Measurements from ENCODE around the gene GALNT10.
"Not testable (repeated sequence)": the region's sequence is repeated elsewhere in the genome, so short reads cannot be mapped to it uniquely, and the experiment has no call there.

Gene GALNT10

DNA sequence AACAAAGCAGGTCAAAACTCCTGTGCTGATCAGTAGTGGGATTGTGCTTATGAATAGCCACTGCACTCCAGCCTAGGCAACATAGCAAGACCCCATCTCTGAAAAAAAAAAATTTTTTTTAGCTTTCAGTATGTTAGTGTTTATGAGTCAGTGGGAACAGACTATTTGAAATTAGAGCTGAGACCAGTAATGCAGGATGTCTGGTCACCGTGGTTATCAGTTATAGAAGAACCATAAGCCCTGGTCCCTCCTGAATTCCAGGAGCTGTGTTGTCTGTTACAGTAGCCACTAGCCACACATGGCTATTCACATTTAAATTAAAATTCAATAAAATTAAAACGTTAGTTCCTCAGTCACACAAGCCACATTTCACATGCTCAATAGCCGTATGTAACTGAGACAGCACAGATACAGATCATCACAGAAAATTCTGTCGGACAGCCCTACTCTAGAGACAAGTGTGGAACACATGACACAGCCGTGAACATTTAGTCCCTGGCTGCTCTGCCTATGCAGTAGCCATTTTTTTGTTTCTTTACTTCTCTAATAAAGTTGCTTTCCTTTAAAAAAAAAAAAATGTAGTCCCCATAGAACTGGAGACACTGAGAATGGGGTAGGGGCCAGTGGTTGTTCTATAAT is 159.2 kb downstream of the GALNT10 start:
- DNase-seq = no peak

DNA sequence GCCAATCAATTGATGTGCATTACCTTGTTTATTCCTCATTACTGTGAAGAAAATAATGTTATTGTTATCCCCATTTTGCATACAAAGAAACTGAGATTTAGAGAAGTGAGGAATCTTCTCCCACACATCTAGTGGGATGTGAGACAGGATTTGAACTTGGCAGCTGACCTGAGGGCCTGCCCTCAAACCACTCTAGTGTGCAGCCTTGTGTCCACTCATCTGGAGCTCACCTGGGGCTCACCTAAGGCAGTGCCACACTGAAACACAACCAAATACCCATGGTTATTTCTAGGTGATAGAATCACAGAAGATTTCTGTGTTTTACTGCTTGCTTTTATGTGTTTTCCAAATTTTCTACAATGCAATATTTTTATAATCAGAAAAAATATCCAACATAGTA is 160.6 kb downstream of the GALNT10 start:
- no peak for DNase-seq

DNA sequence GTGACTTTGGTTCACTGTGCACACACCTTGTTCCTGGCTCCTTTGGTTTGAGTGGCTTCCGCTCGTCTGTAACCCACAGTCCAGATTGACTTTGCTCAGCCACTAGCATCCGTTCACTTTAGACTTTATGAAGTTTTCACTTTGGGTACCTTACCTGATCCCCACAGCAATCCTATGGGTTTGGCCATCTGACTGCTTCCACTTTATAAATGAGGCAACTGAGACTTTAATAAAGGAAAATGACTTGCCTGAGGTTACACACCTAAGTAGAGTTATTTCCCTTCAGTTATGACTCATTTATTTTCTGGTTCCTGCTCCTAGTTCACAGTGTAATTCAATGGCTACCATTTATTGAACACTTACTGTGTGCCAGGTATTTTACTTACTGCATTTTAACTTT is 161.0 kb downstream of the GALNT10 start:
- DNase-seq = no peak

- DNase-seq = no peak
Measured at GRCh38 chr5:154352960-154353548, 162.5 kb downstream of the GALNT10 start.

- peak in 1 of 56 donors; percentile 2 for DNase-seq
Measured at GRCh38 chr5:154355129-154355611, 164.6 kb downstream of the GALNT10 start.

DNA sequence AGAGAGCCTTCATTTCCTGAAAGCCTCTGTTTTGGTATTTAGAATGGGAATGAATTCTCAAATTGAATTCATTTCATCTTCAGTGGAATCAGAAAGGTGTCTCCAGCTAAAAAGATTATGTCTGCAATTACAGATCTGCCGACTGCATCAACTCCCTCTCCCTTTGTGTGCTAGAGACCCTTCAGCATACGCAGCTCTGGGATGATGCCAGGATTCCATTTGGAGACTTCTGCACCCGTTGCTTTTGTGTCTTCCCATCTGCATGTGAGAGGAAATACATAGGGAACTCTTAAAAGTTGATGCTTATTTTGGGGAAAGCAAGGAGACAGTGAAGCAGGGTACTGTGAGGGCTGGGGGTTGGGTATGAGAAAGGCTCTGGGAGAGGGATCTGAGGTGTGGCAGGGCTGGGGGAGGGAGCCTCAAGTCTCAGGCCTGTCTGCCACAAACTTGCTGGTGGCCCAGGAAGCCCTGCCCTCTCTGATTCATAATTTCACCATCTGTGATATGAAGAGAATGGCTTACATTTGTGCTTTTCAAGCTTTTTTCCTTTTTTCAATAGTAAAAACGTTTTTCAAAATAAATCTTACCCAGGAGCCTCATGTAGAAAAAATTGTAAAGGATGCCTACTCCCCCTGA is 165.6 kb downstream of the GALNT10 start:
- no peak for DNase-seq

- DNase-seq = no peak
Measured at GRCh38 chr5:154356958-154357357, 166.4 kb downstream of the GALNT10 start.

GRCh38 chr5:154358516-154359220 is 168.1 kb downstream of the GALNT10 start:
- no peak for DNase-seq

DNA sequence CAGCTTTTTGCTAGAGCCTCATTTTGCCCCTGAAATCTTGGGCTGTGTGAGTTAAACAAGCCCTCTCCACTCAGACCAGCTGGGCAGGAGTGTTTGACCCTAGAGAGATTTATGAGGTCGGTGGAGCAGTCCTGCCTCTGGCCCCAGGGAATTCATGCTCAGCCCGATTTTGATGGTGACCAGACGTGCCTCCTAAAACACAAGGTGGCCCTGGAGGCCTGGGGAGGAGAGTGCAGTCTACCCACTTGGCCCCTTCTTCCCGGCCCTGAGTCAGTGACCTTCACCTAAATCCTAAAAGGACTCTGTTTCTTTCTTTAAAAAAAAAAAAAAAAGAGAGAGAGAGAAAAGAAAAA is 168.7 kb downstream of the GALNT10 start:
- no peak for DNase-seq

DNA sequence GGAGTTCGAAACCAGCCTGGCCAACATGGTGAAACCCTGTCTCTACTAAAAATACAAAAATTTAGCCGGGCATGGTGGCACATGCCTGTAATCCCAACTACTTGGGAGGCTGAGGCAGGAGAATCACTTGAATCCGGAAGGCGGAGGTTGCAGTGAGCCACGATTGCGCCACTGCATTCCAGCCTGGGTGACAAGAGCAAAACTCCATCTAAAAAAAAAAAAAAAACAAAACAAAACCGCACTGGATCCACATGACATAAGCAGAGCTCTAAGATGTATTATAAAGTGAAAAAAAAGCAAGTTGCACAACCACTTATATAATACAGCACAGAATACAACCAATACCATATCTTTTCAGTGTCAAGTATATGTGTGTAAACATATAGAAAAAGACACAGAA is 169.7 kb downstream of the GALNT10 start:
- not testable (repeated sequence) for DNase-seq

- no peak for DNase-seq
Measured at GRCh38 chr5:154363411-154363810, 172.9 kb downstream of the GALNT10 start.

DNA sequence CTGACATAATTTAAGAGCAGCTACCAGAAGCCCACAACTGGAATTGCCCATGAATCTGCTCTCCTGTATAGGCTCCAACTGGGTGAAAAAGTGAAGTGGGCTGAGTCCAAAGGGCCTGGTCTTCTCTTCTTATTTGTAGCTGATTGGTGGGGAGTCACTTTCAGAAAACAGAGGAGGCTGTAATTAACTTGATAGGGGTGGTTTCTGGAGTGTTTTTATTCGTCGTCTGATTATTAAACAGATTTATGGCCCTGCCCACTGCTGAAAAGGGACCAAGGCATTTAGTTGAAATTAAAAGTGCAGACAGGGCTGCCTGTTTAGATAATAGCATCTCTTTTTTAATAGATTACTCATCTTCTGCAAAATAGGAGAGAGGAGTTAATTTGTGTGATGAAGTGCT is 174.2 kb downstream of the GALNT10 start:
- DNase-seq = no peak

DNA sequence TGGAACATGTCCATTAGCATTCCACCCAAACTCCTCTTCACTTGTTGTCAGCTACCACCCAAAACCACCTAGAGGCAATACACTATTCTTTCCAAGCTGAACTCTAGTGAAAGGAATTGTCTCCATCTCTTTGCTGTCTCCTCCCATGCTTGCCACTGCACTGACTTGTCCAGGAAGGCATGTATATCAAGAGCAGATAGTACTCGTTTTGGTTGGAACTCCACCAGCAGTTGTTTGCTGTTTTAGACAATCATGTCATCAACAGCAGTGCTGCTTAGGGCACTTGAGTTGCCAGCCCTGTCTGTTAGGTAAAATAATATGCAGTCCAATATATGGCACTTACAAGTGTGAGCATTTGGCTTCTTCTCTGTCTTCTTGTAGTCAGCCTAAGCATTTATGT is 175.3 kb downstream of the GALNT10 start:
- DNase-seq = no peak

DNA sequence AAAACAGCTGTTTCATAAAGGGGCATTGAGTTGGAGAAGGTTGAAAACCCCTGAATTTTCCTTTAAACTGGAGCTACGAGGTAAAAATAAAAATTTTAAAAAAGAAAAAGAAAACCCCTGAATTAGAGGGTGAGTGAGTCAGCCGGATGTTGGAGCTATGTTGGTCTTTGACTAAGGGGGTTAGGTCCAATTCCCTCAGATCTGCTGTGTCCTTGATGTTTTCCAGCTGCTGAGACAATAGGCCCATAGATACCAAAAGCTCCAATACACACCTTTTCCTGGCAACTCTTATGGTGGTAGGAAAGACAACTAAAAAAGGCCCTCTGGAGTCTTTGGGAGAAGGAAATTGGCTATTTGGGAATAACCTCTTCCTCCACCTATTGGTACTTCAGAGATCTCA is 175.8 kb downstream of the GALNT10 start:
- DNase-seq = no peak

GRCh38 chr5:154367101-154367500 is 176.6 kb downstream of the GALNT10 start:
- DNase-seq = no peak

DNA sequence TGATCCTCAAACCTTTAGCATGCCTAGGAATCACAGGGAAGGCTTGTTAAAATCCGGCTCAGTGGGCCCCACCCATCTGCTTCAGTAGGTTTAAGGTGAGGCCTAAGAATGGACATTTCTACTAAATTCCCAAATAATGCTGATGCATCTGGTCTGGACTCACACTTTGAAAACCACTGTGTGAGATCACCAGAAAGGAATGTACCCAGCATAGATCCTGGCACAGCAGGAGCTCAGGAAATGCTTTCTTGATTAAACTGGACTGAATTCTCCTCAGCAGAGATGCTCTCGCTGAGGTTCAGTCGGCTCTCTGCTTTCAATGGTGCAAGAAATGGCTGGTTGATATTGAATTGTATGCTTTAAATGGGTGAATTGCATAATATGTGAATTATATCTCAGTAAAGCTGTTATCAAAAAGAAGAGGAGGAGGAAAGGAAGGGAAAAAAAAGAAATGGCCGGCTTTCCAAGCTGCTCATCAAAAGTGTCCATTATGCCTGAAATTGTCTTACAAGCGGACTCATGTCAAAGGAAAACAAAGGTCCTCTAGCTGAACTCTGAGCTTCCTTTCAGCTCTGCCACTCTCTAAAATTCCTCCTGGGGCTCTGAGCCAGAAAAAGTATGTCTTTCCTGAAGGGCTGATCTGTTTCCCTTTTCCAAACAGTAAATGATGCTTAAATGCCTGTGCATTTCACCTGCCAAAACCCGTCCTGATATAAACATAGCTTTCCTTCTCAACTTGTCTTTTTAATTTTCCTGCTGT is 177.7 kb downstream of the GALNT10 start:
- no peak for DNase-seq

GRCh38 chr5:154369682-154370081 is 179.1 kb downstream of the GALNT10 start:
- DNase-seq = no peak

DNA sequence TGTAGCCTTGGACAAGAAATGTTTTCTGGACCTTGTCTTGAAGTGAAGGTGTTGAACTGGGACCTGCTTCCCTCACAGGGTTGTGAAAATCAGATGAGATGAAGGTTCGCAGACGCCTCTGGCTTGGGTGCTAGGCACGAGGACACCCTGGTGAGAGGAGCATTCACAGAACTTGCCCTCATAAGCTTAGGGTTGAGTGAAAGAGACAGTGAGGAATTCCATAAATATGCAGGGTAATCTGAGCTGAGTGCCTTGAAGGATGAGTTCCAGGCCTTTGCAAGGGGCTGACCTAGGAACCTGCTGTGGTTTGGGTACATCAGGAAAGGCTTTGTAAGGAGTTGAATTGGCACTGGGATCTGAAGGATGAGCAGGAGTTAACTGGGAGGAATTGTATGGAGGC is 179.6 kb downstream of the GALNT10 start:
- DNase-seq = no peak

GRCh38 chr5:154370813-154371212 is 180.3 kb downstream of the GALNT10 start:
- peak in 7 of 56 donors; percentile 3 to 35 (median 14) for DNase-seq

DNA sequence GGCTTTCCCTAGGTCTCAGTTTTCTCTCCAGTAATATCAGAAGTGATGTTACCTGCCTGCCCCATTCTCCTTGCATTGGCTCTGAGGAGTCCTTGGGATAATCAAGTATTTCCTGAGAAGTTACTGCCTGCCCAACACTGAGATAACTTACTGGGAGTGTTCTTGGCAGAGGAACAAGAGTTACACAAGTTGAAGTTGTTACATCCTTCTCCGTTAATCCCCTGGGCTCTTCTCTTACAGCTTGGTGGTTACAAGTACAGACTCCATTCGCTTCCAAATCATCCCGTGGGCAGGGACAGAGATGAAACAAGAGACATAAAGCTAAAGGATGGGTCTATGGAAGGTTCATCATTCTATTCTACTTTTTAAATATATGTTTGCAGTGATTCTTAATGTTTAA is 181.2 kb downstream of the GALNT10 start:
- no peak for DNase-seq

DNA sequence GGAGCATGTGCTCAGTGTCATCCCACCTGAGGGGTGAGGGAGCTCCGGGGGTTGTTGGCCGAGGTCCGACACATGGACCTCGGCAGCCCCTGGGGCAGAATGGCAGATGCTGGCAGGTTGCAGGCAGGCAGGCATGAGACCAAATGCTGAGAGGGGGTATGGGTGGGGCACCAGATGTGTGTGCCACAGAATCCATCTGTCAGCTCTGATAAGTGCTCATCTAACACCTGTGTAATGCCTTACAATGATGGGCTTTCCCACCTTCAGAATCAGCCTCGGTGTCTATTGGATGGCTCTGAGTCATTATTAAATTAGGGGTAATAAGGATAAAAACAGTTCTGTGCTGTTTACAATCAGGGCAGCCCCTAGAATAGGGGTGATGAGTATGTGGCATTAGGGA is 182.1 kb downstream of the GALNT10 start:
- DNase-seq = no peak

- DNase-seq = no peak
Measured at GRCh38 chr5:154373326-154373725, 182.8 kb downstream of the GALNT10 start.

Data from amygdala (tissue), 56 donors.